ENCODE data around the gene SERPINA5. TPM values are rescaled to one million over a fixed set of nuclear protein-coding genes. Genes with fewer than 3 reads are reported as not detected.

The SERPINA5 gene, protein sequence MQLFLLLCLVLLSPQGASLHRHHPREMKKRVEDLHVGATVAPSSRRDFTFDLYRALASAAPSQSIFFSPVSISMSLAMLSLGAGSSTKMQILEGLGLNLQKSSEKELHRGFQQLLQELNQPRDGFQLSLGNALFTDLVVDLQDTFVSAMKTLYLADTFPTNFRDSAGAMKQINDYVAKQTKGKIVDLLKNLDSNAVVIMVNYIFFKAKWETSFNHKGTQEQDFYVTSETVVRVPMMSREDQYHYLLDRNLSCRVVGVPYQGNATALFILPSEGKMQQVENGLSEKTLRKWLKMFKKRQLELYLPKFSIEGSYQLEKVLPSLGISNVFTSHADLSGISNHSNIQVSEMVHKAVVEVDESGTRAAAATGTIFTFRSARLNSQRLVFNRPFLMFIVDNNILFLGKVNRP
- total RNA-seq: not detected

DNA sequence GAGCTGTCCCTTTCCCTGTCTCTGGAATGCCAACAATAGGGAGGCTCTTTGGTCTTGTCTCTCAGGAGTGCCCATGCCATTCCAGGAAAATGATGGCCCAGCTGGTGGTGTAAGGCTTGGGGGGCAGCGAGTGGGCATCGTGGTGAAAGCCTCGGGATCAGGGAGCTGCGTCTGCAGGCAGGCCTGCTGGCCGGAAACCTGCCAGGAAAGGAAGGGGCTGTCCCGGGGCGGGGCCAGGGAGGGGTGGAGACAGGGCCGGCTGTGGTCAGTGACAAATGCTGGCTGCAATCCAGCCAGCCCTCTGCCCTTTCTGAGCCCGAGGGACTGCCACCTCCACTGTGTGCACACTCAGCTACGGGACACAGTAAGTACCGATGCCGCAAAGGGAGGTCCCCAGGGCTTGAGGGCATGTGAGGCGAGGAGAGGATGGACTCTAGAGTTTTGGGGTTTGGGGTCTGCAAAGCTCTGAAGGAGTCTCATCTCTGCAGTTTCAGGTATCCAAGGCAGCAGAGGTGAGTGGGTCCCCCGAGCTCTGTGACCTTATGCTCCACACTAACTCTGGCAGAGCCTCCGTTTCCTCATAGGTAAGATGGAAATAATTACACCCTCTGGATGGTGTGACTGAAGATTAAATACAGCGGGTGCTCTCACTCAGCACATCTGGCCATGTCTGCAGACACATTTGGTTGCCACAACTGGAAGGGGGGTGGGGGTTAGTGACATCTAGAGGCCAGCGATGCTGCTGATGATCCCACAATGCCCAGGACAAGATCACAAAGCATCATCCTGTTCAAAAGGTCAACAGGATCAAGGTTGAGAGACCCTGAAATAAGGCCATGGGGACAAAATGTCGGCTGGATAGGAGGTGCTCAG lies at the start of gene SERPINA5:
Gene SERPINA5, plus strand, starts transcription at position 300 of the 873 bp plus-strand sequence. CDS start 5,937 bp downstream, outside the sequence.

DNA sequence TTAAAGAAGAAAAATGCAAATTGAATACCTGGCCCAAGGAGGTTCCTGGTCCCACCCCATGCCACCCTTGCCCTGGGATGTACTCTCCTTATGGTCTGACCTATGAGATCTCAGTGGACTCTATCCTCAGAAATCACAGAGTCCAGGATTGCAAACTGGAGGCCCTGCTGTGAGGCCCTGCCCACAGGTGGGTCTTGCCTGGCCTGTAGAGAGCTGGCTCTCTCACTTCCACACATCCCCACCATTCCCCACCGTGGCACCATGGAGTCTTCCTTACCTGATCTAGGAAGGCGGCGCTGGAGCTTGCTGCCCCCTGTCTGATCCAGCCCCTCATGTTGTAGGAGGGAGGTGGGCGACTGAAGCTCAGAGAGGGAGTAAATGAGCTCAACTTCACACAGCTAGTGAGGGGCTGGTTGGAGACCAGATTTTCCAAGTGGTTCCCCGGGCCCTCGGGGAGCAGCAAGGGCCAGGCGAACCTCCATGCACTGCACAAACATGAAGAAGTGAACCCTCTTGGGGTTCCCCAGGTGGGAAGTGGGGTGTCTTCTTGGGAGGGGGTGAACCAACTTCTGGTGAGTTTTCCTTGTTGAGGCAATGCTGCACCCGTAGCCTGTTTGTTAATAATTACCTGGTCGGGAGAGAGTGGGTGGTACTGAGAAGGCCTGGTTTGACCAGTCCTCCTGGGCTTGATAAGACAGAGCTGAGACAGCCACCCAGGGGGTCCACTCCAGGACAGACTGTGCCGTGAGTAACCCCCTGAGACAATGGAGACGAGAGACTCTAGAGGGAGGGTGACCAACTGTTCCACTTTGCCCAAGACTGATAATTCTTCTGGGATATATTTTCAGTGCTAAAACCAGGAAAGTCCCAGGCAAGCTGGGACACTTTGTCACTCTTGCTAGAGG lies 20.2 kb upstream of the SERPINA5 start, which contains the start of gene SERPINA4:
Gene SERPINA4, plus strand, starts transcription at position 692 of the 905 bp plus-strand sequence. CDS start 2,041 bp downstream, outside the sequence.

DNA sequence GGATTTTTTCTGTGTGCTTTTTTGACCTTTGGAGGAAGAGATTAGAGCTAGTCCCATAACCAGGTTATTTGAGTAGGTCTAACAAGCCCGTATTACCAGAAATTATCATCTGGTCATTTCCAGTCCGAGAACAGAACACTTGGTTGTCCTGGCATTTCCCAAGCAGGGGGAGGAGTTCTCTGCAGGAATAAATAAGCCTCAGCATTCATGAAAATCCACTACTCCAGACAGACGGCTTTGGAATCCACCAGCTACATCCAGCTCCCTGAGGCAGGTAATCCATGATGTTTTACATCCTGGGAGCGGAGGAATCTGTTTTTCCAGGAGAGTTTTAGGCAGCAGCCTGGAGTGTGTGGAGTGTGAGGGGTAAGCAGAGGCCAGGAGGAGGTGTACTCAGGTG lies 30.9 kb downstream of the SERPINA5 start, which contains the start of gene SERPINA3:
Gene SERPINA3, plus strand, starts transcription at position 218 of the 400 bp plus-strand sequence. CDS start 2,051 bp downstream, outside the sequence.

Other genes starting within 250 kb of the SERPINA5 start
- not detected for gene SERPINA2, start 214.7 kb upstream of the SERPINA5 start, total RNA-seq
- 1.9 TPM for gene SERPINA1, start 192.8 kb upstream of the SERPINA5 start, total RNA-seq
- not detected for gene SERPINA11, start 128.6 kb upstream of the SERPINA5 start, total RNA-seq
- gene SERPINA9, start 105.2 kb upstream of the SERPINA5 start, total RNA-seq: not detected
- not detected for gene SERPINA12, start 72.0 kb upstream of the SERPINA5 start, total RNA-seq
- gene SERPINA4, start 20.0 kb upstream of the SERPINA5 start, total RNA-seq: not detected
- gene SERPINA3, start 31.0 kb downstream of the SERPINA5 start, total RNA-seq: 1.3 TPM
- gene GSC, start 188.7 kb downstream of the SERPINA5 start, total RNA-seq: not detected

Measured in parietal lobe (tissue), 1 donor.